Smooth muscle cell (in vitro differentiated cells): ENCODE results near the gene NEDD4. TPM values are rescaled to one million over a fixed set of nuclear protein-coding genes. Genes with fewer than 3 reads are reported as not detected.
A peak's percentile ranks its signal among the peaks of the same experiment; 100 is the strongest.

ENCODE experiments used
- DNase-seq: peaks from one replicate; lab custom pipeline; 2025; ENCODE audit not compliant: unreplicated experiment; lab: John Stamatoyannopoulos, UW
- H2AFZ ChIP-seq: fragments of 200-600 bp; sonication (generic); 2 replicates; pipeline ENCODE4 v1.6.0; 2016; ENCODE audit warnings: antibody characterized with exemption, low read depth, mild to moderate bottlenecking
- H3F3A ChIP-seq: fragments of 200-600 bp; sonication (generic); 2 replicates; pipeline ENCODE4 v1.6.0; 2017; ENCODE audit warnings: antibody characterized with exemption, low read depth
- H3K27ac ChIP-seq: fragments of 200-600 bp; sonication (generic); 2 replicates; pipeline ENCODE4 v1.5.1; 2016; ENCODE audit warnings: low read depth, mild to moderate bottlenecking
- H3K27me3 ChIP-seq: fragments of 200-600 bp; sonication (generic); 2 replicates; pipeline ENCODE4 v1.6.1; 2016; ENCODE audit warnings: low read depth, mild to moderate bottlenecking
- H3K36me3 ChIP-seq: fragments of 200-600 bp; sonication (generic); 2 replicates; pipeline ENCODE4 v1.5.1; 2016; ENCODE audit warnings: low read depth
- H3K4me1 ChIP-seq: fragments of 200-600 bp; sonication (generic); 2 replicates; pipeline ENCODE4 v1.5.1; 2016; ENCODE audit warnings: low read depth
- H3K4me2 ChIP-seq: fragments of 200-600 bp; sonication (generic); 2 replicates; pipeline ENCODE4 v1.6.0; 2016; ENCODE audit warnings: mild to moderate bottlenecking
- H3K4me3 ChIP-seq: fragments of 200-600 bp; sonication (generic); 2 replicates; pipeline ENCODE4 v1.5.1; 2016; ENCODE audit warnings: mild to moderate bottlenecking
- H3K79me2 ChIP-seq: fragments of 200-600 bp; sonication (generic); 2 replicates; pipeline ENCODE4 v1.6.0; 2016; ENCODE audit warnings: low read depth, mild to moderate bottlenecking
- H3K9ac ChIP-seq: fragments of 200-600 bp; sonication (generic); 2 replicates; pipeline ENCODE4 v1.6.0; 2016; ENCODE audit warnings: low read depth
- H3K9me3 ChIP-seq: fragments of 200-600 bp; sonication (generic); replicated peaks from 2 replicates; pipeline ENCODE4 v1.5.1; 2016; ENCODE audit warnings: low read depth
- H4K20me1 ChIP-seq: fragments of 200-600 bp; sonication (generic); 2 replicates; pipeline ENCODE4 v1.6.0; 2016; ENCODE audit warnings: low read depth
- CTCF ChIP-seq: fragments of 200-600 bp; sonication (generic); IDR thresholded peaks from 2 replicates; pipeline ENCODE4 v1.5.1; 2017; ENCODE audit warnings: borderline replicate concordance, mild to moderate bottlenecking, antibody characterized with exemption; ENCODE audit not compliant: insufficient read depth, poor library complexity, severe bottlenecking
- WGBS: methylation state at CpG from one replicate; pipeline ENCODE4 v1.1.7; 2016; ENCODE audit warnings: low lambda C conversion rate; 5-methylcytosine and 5-hydroxymethylcytosine counted together
- polyA plus RNA-seq: library from polyadenylated mRNA; unstranded; fragments of >200 nt; fragmentation: Nextera tagmentation; extraction: Ambion mirVana; gene quantifications from 2 replicates; pipeline ENCODE4 v1.2.1, GENCODE V29; 2016
- total RNA-seq: library from RNA; depleted of rRNA; stranded (reverse); fragments of >200 nt; gene quantifications from 2 replicates; pipeline ENCODE4 v1.2.3, GENCODE V29; 2014

The NEDD4 gene
- total and polyA plus RNA-seq, 2 experiments from 2014 or later, result 6.6 to 34.5 TPM

- H3K27me3 ChIP-seq, result no peaks in the 10 kb centered on the region
- no peaks in the 10 kb centered on the region for H3K36me3 ChIP-seq
- H3K9ac ChIP-seq, result peak overlapping the region; percentile 5
- H2AFZ ChIP-seq, result no peak overlapping the region
- H3K4me3 ChIP-seq, result peak overlapping the region; percentile 23
- no peaks in the 10 kb centered on the region for H3K9me3 ChIP-seq
- DNase-seq, result no peak
- H3K27ac ChIP-seq, result peak overlapping the region; percentile 56
- 59% methylated on average over 11 of the region's 11 CpGs for WGBS
- peaks cover 18% of the 10 kb centered on the region for H3K4me1 ChIP-seq
- no peaks in the 10 kb centered on the region for H3F3A ChIP-seq
- peak overlapping the region; percentile 65 for H3K4me2 ChIP-seq
- peaks cover 11% of the 10 kb centered on the region for H3K79me2 ChIP-seq
- no peak for TF ChIP-seq CTCF
- no peaks in the 10 kb centered on the region for H4K20me1 ChIP-seq
Measured at GRCh38 chr15:55916666-55917409, 76.6 kb downstream of the NEDD4 start.

- WGBS, result 78% methylated on average over 6 of the region's 6 CpGs
- Histone ChIP-seq H3K9me3 (no peaks in the 10 kb centered on the region), H3F3A (no peaks in the 10 kb centered on the region), H2AFZ (no peak overlapping the region), H4K20me1 (no peaks in the 10 kb centered on the region), H3K27me3 (no peaks in the 10 kb centered on the region), H3K4me2 (peak overlapping the region; percentile 77), H3K36me3 (no peaks in the 10 kb centered on the region), H3K79me2 (peaks cover 11% of the 10 kb centered on the region), H3K4me3 (peak overlapping the region; percentile 42), H3K4me1 (peaks cover 18% of the 10 kb centered on the region), H3K27ac (peak overlapping the region; percentile 56), H3K9ac (no peak overlapping the region)
- no peak for DNase-seq
- TF ChIP-seq CTCF, result no peak
Measured at GRCh38 chr15:55915876-55916567, 77.4 kb downstream of the NEDD4 start.

GRCh38 chr15:55915221-55915620 is 78.2 kb downstream of the NEDD4 start:
- no peak overlapping the region for H3K9ac ChIP-seq
- no peaks in the 10 kb centered on the region for H4K20me1 ChIP-seq
- H3K4me2 ChIP-seq, result peak overlapping the region; percentile 77
- H3K79me2 ChIP-seq, result peaks cover 11% of the 10 kb centered on the region
- H3K27ac ChIP-seq, result peak overlapping the region; percentile 46
- peaks cover 18% of the 10 kb centered on the region for H3K4me1 ChIP-seq
- peak overlapping the region; percentile 42 for H3K4me3 ChIP-seq
- no peaks in the 10 kb centered on the region for H3K27me3 ChIP-seq
- no peak overlapping the region for H2AFZ ChIP-seq
- H3K9me3 ChIP-seq, result no peaks in the 10 kb centered on the region
- WGBS, result 81% methylated on average over 1 of the region's 1 CpG
- TF ChIP-seq CTCF, result no peak
- no peak for DNase-seq
- no peaks in the 10 kb centered on the region for H3K36me3 ChIP-seq
- H3F3A ChIP-seq, result no peaks in the 10 kb centered on the region
